Neural cell (in vitro differentiated cells): ENCODE measurements around the gene AOX1. TPM values are rescaled to one million over a fixed set of nuclear protein-coding genes. Genes with fewer than 3 reads are reported as not detected.

ENCODE experiments used
- H2AFZ ChIP-seq: fragments of 200-600, 300-800 bp; sonication (generic), shearing (Covaris generic); 2 replicates; pipeline ENCODE4 v1.6.0; 2014; ENCODE audit warnings: low read depth, mild to moderate bottlenecking, antibody characterized with exemption, low read length, moderate library complexity
- H3F3A ChIP-seq: fragments of 200-600 bp; shearing (Covaris generic); 2 replicates; pipeline ENCODE4 v1.6.1; 2016; ENCODE audit warnings: mild to moderate bottlenecking, moderate library complexity, mixed read lengths, antibody characterized with exemption, low read length; ENCODE audit not compliant: insufficient read depth, poor library complexity, severe bottlenecking
- H3K27ac ChIP-seq: fragments of 200-600, 300-800 bp; sonication (generic), shearing (Covaris generic); 2 replicates; pipeline ENCODE4 v1.5.1; 2014; ENCODE audit warnings: mild to moderate bottlenecking, low read length, moderate library complexity
- H3K27me3 ChIP-seq: fragments of 300-800, 200-600 bp; sonication (generic), shearing (Covaris generic); 2 replicates; pipeline ENCODE4 v1.6.0; 2014; ENCODE audit warnings: mild to moderate bottlenecking, low read depth, low read length, moderate library complexity; ENCODE audit not compliant: insufficient read depth
- H3K36me3 ChIP-seq: fragments of 300-800, 200-600 bp; sonication (generic), shearing (Covaris generic); 2 replicates; pipeline ENCODE4 v1.5.1; 2014; ENCODE audit warnings: mild to moderate bottlenecking, antibody characterized with exemption, low read length, moderate library complexity; ENCODE audit not compliant: insufficient read depth
- H3K4me2 ChIP-seq: fragments of 300-800, 200-600 bp; sonication (generic), shearing (Covaris generic); 2 replicates; pipeline ENCODE4 v1.6.0; 2014; ENCODE audit warnings: mild to moderate bottlenecking, low read length
- H3K4me3 ChIP-seq: fragments of 300-800, 200-600 bp; sonication (generic), shearing (Covaris generic); 2 replicates; pipeline ENCODE4 v1.5.1; 2014; ENCODE audit warnings: mild to moderate bottlenecking, low read length, moderate library complexity
- H3K79me2 ChIP-seq: fragments of 200-600 bp; shearing (Covaris generic); replicated peaks from 2 replicates; pipeline ENCODE4 v1.6.0; 2014; ENCODE audit warnings: mild to moderate bottlenecking, low read length, moderate library complexity; ENCODE audit not compliant: insufficient read depth
- H3K9ac ChIP-seq: fragments of 300-800, 200-600 bp; sonication (generic), shearing (Covaris generic); 2 replicates; pipeline ENCODE4 v1.6.1; 2016; ENCODE audit warnings: mild to moderate bottlenecking, low read length, mixed read lengths
- H3K9me2 ChIP-seq: fragments of 200-600 bp; shearing (Covaris generic); 2 replicates; pipeline ENCODE4 v1.6.1; 2016; ENCODE audit warnings: mild to moderate bottlenecking, low read length, mixed read lengths; ENCODE audit not compliant: insufficient read depth
- H3K9me3 ChIP-seq: fragments of 200-600, 300-800 bp; sonication (generic), shearing (Covaris generic); 2 replicates; pipeline ENCODE4 v1.6.1; 2016; ENCODE audit warnings: mild to moderate bottlenecking, mixed run types, low read length, moderate library complexity, mixed read lengths
- H4K20me1 ChIP-seq: fragments of 200-600 bp; shearing (Covaris generic); 2 replicates; pipeline ENCODE4 v1.6.1; 2016; ENCODE audit warnings: mild to moderate bottlenecking, mixed run types; ENCODE audit not compliant: insufficient read depth
- CTCF ChIP-seq: fragments of 450-650 bp; IDR thresholded peaks from 2 replicates; pipeline ENCODE4 v1.5.1; 2014; ENCODE audit warnings: antibody characterized with exemption, mild to moderate bottlenecking, moderate library complexity; ENCODE audit not compliant: poor library complexity, severe bottlenecking
- EP300 ChIP-seq: fragments of 450-650 bp; conservative IDR thresholded peaks from 2 replicates; pipeline ENCODE4 v1.6.1; 2014; ENCODE audit warnings: antibody characterized with exemption, mild to moderate bottlenecking, moderate library complexity; ENCODE audit not compliant: poor library complexity, severe bottlenecking
- EZH2 ChIP-seq: fragments of 200-600, 300-800 bp; shearing (Covaris generic), sonication (generic); IDR thresholded peaks from 2 replicates; pipeline ENCODE4 v1.6.1; 2014; ENCODE audit warnings: antibody characterized with exemption, low read length, borderline replicate concordance, mild to moderate bottlenecking; ENCODE audit not compliant: insufficient read depth, poor library complexity, severe bottlenecking
- MXI1 ChIP-seq: fragments of 450-650 bp; conservative IDR thresholded peaks from 2 replicates; pipeline ENCODE4 v1.6.1; 2014; ENCODE audit warnings: antibody characterized with exemption, mild to moderate bottlenecking; ENCODE audit not compliant: poor library complexity, severe bottlenecking
- POLR2AphosphoS5 ChIP-seq: IDR thresholded peaks from 2 replicates; pipeline ENCODE4 v1.6.1; 2012
- RAD21 ChIP-seq: fragments of 450-650 bp; conservative IDR thresholded peaks from 2 replicates; pipeline ENCODE4 v1.6.1; 2014; ENCODE audit warnings: antibody characterized with exemption, mild to moderate bottlenecking, moderate library complexity
- SMC3 ChIP-seq: fragments of 450-650 bp; conservative IDR thresholded peaks from 2 replicates; pipeline ENCODE4 v1.6.1; 2014; ENCODE audit warnings: antibody characterized with exemption, mild to moderate bottlenecking, moderate library complexity; ENCODE audit not compliant: poor library complexity
- TAF1 ChIP-seq: IDR thresholded peaks from 2 replicates; pipeline ENCODE4 v1.6.1; 2012; ENCODE audit warnings: low read depth
- polyA plus RNA-seq: library from polyadenylated mRNA; depleted of rRNA; stranded (reverse); fragments of >200 nt; gene quantifications from 2 replicates; pipeline ENCODE4 v1.2.3, GENCODE V29; 2014
- TF ChIP-seq, protein P1 (sequence below): IDR thresholded peaks from 2 replicates; pipeline ENCODE4 v1.6.1; 2012; ENCODE audit warnings: borderline replicate concordance

AOX1 gene
- polyA plus RNA-seq, 1 donor from 2014 or later, result not detected

DNA sequence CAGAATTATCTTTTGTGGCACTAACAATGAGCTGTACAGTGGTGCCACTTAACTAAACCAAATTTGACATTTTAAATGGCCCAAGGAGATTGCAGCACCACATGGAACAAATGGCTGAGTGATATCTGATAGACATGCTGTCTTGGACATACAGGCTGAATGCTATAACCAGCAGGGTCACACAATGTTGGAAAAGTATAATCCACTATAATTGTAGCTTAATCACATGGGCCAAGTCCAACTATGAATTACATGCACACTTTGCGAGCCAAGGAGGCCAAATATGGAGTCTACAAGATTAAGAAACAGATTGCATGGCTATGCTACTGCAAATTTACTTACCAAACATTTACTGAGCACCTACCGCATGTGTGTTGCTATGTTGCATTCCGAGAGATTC is 69.0 kb downstream of the AOX1 start:
- no peak overlapping the region for H3K9ac ChIP-seq
- H3K27ac ChIP-seq, result no peak overlapping the region
- H3K4me2 ChIP-seq, result no peak overlapping the region
- no peaks in the 10 kb centered on the region for H3K36me3 ChIP-seq
- no peaks in the 10 kb centered on the region for H3K9me3 ChIP-seq
- H2AFZ ChIP-seq, result no peak overlapping the region
- no peak for TF ChIP-seq MXI1
- TF ChIP-seq POLR2AphosphoS5, result no peak
- no peak for TF ChIP-seq EP300
- TF ChIP-seq SMC3, result no peak
- TF ChIP-seq, protein P1, sequence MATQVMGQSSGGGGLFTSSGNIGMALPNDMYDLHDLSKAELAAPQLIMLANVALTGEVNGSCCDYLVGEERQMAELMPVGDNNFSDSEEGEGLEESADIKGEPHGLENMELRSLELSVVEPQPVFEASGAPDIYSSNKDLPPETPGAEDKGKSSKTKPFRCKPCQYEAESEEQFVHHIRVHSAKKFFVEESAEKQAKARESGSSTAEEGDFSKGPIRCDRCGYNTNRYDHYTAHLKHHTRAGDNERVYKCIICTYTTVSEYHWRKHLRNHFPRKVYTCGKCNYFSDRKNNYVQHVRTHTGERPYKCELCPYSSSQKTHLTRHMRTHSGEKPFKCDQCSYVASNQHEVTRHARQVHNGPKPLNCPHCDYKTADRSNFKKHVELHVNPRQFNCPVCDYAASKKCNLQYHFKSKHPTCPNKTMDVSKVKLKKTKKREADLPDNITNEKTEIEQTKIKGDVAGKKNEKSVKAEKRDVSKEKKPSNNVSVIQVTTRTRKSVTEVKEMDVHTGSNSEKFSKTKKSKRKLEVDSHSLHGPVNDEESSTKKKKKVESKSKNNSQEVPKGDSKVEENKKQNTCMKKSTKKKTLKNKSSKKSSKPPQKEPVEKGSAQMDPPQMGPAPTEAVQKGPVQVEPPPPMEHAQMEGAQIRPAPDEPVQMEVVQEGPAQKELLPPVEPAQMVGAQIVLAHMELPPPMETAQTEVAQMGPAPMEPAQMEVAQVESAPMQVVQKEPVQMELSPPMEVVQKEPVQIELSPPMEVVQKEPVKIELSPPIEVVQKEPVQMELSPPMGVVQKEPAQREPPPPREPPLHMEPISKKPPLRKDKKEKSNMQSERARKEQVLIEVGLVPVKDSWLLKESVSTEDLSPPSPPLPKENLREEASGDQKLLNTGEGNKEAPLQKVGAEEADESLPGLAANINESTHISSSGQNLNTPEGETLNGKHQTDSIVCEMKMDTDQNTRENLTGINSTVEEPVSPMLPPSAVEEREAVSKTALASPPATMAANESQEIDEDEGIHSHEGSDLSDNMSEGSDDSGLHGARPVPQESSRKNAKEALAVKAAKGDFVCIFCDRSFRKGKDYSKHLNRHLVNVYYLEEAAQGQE, result no peak
- no peak for TF ChIP-seq EZH2
- no peaks in the 10 kb centered on the region for H3K27me3 ChIP-seq
- no peak overlapping the region for H3K4me3 ChIP-seq
- no peaks in the 10 kb centered on the region for H3F3A ChIP-seq
- no peaks in the 10 kb centered on the region for H3K79me2 ChIP-seq
- no peaks in the 10 kb centered on the region for H4K20me1 ChIP-seq
- H3K9me2 ChIP-seq, result no peaks in the 10 kb centered on the region

DNA sequence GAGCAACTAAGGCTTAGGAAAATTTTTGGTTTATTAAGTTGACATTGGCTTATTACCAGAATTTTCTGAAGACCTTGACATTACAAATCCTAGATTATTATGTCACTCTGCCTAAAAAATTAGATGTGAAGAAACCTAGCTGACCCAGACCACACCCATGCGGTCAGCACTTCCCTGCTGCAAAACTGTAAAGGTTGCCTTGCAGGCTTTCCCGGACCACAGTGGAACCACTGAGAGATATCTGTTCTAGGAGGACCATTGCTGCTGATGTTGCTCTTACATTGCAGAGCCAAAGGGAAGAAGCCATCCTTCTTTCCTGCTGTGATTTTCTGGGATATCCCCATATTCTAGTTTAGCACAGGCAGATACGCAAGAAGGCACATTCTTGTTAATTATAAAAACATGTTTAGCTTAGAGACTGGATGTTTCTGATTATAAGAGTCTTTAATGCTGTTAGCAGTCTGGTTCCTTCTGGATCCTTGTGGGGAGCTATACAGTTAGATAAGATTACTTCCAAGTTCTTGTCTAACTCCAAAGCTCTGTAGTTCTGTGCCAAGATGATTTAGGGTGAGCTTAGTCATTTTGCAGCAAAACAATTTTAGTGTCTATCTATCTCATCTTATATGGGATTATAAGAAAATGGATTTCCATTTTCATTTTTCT is 70.2 kb downstream of the AOX1 start:
- Histone ChIP-seq H3K9me3 (no peaks in the 10 kb centered on the region), H3K36me3 (no peaks in the 10 kb centered on the region), H3K4me2 (no peak overlapping the region), H3K9me2 (no peaks in the 10 kb centered on the region), H4K20me1 (no peaks in the 10 kb centered on the region), H3K4me3 (no peak overlapping the region), H3K79me2 (no peaks in the 10 kb centered on the region), H2AFZ (no peak overlapping the region), H3K9ac (no peak overlapping the region), H3K27ac (no peak overlapping the region), H3K27me3 (no peaks in the 10 kb centered on the region), H3F3A (no peaks in the 10 kb centered on the region)
- TF ChIP-seq MXI1, result no peak
- TF ChIP-seq EZH2, result no peak
- TF ChIP-seq RAD21, result no peak
- TF ChIP-seq CTCF, result no peak
- no peak for TF ChIP-seq SMC3
- no peak for TF ChIP-seq POLR2AphosphoS5
- TF ChIP-seq, protein P1, result no peak
- TF ChIP-seq EP300, result no peak
- TF ChIP-seq TAF1, result no peak
